HAP-1 (cell line): ENCODE data around the gene CDK2AP2.

ENCODE experiments used
- DNase-seq, 2 experiments: peaks; one replicate each; pipeline ENCODE4 v3.0.0-alpha.2; 2016 to 2020; ENCODE audit warnings: low spot score in 2 of 2
- H3K27me3 ChIP-seq: fragments of 250-450 bp; sonication (Bioruptor Pico); 2 replicates; pipeline ENCODE4 v1.5.1; 2020; ENCODE audit warnings: low read depth, mild to moderate bottlenecking, moderate library complexity
- H3K36me3 ChIP-seq: fragments of 250-450 bp; sonication (Bioruptor Pico); replicated peaks from 2 replicates; pipeline ENCODE4 v1.5.1; 2020; ENCODE audit warnings: mild to moderate bottlenecking
- H3K4me1 ChIP-seq: fragments of 250-450 bp; sonication (Bioruptor Pico); 2 replicates; pipeline ENCODE4 v1.5.1; 2020; ENCODE audit warnings: mild to moderate bottlenecking
- H3K4me3 ChIP-seq: fragments of 250-450 bp; sonication (Bioruptor Pico); 2 replicates; pipeline ENCODE4 v1.5.1; 2020; ENCODE audit warnings: mild to moderate bottlenecking, moderate library complexity
- H3K9me3 ChIP-seq: fragments of 250-450 bp; sonication (Bioruptor Pico); 2 replicates; pipeline ENCODE4 v1.5.1; 2020; ENCODE audit warnings: mild to moderate bottlenecking, moderate library complexity
- in situ Hi-C: fragments of 300-500 bp; cut with MboI; formaldehyde crosslinking; loops from 3 replicates; pipeline ENCODE4 v1.14.3; 2020; ENCODE audit warnings: low sequenced_read_pairs, inconsistent platforms, mixed read lengths

CDK2AP2 gene

DNA sequence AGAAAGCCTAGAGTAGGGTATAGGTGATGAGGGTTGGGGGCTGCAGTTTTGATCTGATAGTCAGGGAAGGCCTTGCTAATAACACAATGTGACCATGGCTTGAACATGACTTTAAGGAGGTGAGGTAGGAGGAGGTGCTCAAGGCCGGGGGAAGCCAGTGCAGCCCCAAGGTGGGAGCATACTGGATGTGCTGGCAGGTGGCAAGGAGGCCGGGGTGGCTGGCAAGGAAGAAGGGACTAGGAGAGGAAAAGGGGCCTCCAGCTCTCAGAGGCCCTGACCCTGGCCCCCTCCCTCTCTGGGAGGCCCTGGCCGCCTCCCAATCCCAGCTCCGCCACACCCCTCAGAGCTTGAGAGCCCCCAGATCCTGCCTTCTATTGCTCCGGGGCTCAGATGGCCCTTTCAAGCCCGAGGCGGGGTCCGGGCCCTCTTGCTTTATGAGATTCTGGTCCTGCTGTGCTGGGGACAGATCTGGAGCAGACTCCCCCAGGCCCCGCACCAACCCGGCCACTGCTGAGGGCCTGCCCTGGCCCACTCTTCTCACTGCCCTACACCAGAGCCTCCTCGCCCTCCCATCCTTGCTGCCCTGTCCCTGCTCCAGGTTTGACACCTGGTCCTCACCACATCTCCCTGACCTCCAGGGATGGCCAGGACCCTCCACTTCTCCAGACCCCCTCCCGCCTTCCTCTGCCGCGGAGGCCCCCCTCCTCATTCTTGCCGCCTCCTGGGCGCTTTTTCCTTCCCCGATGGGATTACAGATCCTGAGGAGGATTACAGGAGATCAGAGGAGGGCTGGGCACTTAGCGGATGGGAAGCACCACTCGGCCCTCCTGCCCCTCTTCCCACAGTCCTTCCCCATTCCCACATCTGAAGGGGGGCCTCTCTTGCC lies 4.6 kb downstream of the CDK2AP2 start:
- no peak for DNase-seq
- no peaks in the 10 kb centered on the region for H3K27me3 ChIP-seq
- H3K9me3 ChIP-seq, result no peaks in the 10 kb centered on the region
- H3K4me3 ChIP-seq, result peak overlapping the region; percentile 17
- in situ Hi-C loops, result no loop called here
- H3K4me1 ChIP-seq, result peaks cover 29% of the 10 kb centered on the region
- H3K36me3 ChIP-seq, result peaks cover 29% of the 10 kb centered on the region

DNA sequence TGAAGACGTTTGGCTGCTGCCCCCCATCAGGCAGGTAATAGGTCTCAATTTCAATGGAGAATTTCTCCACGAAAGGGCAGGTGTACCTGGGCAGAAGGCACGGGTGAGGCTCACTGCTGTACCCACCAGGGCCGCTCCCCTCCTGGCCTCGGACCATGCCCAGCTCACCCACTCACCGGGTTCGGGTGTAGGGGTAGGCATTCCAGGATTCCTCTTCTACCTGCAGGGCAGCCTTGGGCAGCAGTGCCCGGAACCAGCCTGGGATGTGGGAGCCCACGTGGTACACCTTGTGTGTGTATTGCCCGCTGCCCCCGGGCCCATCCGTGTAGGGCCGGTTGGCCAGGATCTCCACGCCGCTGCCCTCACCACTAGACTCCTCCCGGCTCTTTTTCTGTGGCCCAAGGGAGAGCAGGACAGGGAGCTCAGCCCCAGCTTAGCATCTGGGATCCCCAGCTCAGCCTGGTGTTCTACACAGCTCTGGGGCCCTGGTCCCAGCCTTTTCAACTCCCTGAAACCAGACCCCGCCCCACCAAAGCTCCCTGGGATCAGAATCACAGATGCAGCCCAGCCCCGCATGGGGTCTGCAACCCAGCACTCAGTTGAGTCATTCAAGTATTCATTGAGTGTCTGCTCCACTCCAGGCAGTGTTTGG lies 5.5 kb downstream of the CDK2AP2 start:
- DNase-seq, result no peak
- in situ Hi-C loops, result no loop called here
- Histone ChIP-seq H3K36me3 (peaks cover 29% of the 10 kb centered on the region), H3K9me3 (no peaks in the 10 kb centered on the region), H3K4me3 (no peak overlapping the region), H3K27me3 (no peaks in the 10 kb centered on the region), H3K4me1 (peaks cover 27% of the 10 kb centered on the region)

DNA sequence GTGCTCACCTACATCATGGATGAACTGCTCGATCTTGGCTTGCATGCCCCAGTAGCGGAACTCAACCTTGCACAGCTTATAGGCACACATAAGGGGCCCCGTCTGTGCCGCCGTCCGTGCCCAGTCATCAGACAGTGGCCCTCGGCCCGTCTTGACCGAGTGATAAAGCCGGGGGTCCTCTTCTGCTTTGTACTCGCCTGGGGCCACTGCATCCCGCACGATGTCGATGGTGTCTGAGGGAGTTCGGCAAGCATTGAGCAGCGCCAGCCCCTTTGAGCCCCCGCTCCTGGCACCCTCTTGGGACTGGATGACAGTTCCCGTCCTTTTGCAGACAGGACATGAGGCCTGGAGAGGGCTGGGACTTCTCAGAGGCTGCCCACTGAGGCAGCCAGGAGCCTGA lies 6.1 kb downstream of the CDK2AP2 start:
- H3K4me3 ChIP-seq, result no peak overlapping the region
- H3K4me1 ChIP-seq, result peaks cover 21% of the 10 kb centered on the region
- no peaks in the 10 kb centered on the region for H3K27me3 ChIP-seq
- in situ Hi-C loops, result no loop called here
- no peaks in the 10 kb centered on the region for H3K9me3 ChIP-seq
- no peak for DNase-seq
- H3K36me3 ChIP-seq, result peaks cover 25% of the 10 kb centered on the region

DNA sequence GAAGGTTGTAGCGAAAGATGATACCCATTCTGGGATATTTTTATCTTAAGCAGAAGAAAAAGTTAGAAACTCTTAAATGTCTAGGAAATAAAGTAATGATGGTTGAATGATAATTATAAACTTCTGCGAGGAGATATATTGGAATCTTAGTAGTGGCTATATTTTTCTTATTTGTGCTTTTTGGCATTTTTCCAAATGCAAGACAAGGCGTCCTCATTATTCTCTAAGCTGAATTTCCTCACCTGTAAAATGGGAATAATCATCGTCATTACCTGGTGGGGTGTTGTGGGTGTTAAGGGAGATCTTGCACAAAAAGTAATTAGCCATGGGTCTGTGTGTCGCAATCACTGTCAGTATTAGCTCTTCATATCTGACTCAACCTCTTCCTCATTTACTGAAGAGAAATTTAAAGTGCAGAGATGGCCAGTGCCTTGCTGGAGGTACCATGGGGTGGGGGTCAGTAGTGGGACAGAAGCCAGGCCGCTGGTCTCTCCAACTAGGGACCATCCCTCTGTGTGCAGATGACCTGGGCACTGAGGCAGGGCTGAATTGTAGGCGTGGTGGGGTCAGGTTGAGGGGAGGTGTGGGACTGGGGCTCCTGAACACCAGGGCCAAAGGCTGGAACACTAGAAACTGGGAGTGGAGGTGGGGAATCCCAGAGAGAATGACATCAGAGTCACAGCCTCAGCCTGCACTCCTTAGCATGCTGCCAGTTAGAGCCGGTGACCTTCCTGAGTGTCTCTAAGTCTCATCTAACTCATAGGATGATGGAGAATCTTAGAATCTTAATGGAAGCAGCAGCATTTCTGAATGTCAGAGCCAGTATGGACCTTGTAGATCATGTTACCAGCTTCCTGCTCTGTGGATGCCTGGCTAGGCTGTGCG lies 6.9 kb downstream of the CDK2AP2 start:
- H3K4me1 ChIP-seq, result peaks cover 13% of the 10 kb centered on the region
- no peaks in the 10 kb centered on the region for H3K9me3 ChIP-seq
- no peak overlapping the region for H3K4me3 ChIP-seq
- H3K27me3 ChIP-seq, result no peaks in the 10 kb centered on the region
- peaks cover 19% of the 10 kb centered on the region for H3K36me3 ChIP-seq
- in situ Hi-C loops, result no loop called here
- DNase-seq, result no peak

DNA sequence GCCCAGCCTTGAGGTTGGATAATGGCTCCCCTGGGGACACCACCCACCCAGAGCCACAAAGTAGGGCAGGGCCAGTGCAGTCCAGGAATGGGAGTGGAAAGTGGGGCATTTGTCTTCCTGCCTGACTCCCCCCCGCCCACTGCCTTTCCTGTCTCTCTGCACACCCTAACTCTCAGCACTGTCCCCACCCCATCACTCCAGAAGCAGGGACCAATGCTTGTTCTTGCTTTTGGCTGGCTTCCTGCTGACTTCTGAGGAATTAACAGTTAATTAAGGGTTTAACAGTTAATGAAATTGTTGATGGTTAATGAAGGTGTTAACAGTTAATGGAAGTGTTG lies 7.5 kb downstream of the CDK2AP2 start:
- Histone ChIP-seq H3K36me3 (peaks cover 17% of the 10 kb centered on the region), H3K4me1 (peaks cover 7% of the 10 kb centered on the region), H3K4me3 (no peak overlapping the region), H3K27me3 (no peaks in the 10 kb centered on the region), H3K9me3 (no peaks in the 10 kb centered on the region)
- in situ Hi-C loops, result no loop called here
- no peak for DNase-seq

DNA sequence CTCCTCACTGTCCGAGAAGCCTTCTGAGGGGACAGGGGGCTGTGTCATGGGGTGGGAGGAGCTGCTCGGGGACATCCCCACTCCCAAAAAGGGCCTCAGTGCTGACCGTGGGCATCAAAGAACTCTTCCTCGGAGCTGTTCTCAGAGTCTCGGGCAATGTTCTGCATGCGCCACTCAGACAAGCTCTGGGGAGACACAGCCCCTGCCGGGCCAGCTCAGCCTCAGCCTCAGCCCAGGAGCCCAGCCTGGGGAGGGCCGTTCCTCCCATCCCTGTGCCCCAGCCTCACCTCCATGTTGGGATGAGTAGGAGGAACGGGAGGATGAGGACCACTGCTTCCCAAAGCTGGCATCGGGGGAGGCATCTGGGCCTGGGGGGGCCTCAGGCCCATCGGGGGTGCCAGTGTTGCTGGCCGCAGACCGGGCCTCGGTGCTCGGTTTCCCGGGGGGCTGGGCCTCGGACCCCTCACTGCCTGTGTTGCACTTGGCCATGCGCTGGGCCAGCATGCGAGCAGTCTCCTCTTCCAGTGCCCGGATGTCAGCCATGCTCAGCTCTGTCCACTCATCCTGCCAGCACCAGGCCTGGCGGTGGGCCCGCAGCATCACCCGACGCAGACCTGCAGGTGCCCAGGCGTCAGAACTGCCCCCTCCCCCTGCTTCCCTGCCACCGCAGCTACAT lies 8.0 kb downstream of the CDK2AP2 start:
- Histone ChIP-seq H3K4me1 (peaks cover 5% of the 10 kb centered on the region; the same call in 1 of the 2 replicates), H3K27me3 (no peaks in the 10 kb centered on the region), H3K4me3 (no peak overlapping the region), H3K9me3 (no peaks in the 10 kb centered on the region), H3K36me3 (peaks cover 17% of the 10 kb centered on the region)
- in situ Hi-C loops, result no loop called here
- DNase-seq, result no peak

DNA sequence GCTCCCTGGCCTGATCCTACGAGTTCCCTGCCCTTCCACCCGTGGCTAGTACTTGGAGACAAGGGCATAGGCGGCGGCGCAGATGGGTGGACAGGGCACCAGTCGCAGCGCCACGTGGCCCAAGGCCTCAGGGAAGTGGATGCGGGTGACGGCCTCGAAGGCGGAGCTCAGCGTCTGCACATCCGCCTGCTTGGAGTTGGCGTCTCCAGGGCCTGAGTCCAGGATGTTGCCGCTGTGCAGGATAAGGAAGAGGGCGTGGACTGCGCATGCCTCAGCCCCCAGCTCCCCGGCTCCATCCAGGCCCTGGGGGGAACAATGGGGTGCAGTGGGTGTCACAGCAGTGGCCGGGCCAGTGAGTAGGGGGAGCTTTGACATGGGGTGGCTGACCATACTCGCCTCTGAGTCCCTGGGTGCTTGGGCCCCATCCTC lies 9.4 kb downstream of the CDK2AP2 start:
- no peak for DNase-seq
- H3K9me3 ChIP-seq, result no peaks in the 10 kb centered on the region
- H3K4me3 ChIP-seq, result no peak overlapping the region
- peaks cover under 1% of the 10 kb centered on the region; the same call in 1 of the 2 replicates for H3K4me1 ChIP-seq
- in situ Hi-C loops, result no loop called here
- H3K27me3 ChIP-seq, result no peaks in the 10 kb centered on the region
- peaks cover 17% of the 10 kb centered on the region for H3K36me3 ChIP-seq

DNA sequence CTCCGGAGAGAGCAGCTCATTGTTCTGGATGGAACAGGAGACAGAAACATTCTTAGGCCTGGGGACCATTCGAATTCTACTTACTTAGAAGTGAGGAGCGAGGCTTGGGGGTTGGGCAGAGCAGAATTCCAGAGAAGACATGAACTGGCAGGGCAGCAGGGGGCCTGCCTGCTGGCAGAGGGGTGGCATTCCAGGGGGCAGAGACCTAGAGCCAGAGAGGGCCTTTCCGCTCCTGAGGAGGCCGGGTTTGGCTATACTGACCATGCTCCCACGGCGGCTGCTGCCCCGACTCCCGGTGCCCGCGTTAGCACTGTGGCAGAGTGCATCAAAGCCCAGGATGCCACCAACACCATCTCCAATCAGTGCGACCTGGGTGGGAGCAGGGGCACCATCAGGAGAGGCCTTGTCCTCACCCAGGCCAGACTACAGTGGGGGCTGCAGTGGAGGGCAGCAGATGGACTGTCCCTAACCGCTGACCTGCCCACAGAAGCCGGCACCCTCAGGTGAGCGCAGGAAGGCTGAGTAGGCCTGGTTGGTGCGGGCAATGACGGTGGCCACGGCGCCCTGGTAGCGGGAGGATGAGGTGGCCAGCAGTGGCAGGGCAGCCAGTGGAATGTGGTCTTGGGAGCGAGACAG lies 10.2 kb downstream of the CDK2AP2 start:
- no peak overlapping the region for H3K4me3 ChIP-seq
- no peaks in the 10 kb centered on the region for H3K9me3 ChIP-seq
- no peaks in the 10 kb centered on the region for H3K4me1 ChIP-seq
- in situ Hi-C loops, result no loop called here
- peaks cover 18% of the 10 kb centered on the region for H3K36me3 ChIP-seq
- DNase-seq, result no peak
- H3K27me3 ChIP-seq, result no peaks in the 10 kb centered on the region

DNA sequence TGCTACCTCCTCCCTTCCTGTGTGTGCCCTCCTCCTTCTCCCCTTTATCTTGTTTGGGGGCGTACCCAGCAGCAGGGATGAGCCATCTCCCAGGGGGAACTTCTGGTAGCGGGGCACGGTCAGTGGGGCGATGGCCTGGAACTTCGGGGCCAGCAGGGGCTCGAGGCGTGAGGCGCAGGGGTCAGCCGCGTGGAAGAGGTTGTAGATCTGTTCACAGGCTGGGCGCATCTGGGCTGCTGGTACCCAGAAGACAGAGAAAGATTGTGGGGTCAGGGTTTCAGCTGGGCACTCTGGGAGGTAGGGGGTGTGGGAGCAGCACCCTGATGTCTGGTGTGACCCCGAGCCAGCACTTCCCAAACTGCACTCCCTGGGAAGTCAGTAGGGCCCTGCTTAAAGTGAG lies 11.8 kb downstream of the CDK2AP2 start:
- no peak overlapping the region for H3K4me3 ChIP-seq
- no peaks in the 10 kb centered on the region for H3K27me3 ChIP-seq
- H3K4me1 ChIP-seq, result no peaks in the 10 kb centered on the region
- in situ Hi-C loops, result no loop called here
- H3K9me3 ChIP-seq, result no peaks in the 10 kb centered on the region
- H3K36me3 ChIP-seq, result peaks cover 23% of the 10 kb centered on the region
- no peak for DNase-seq

DNA sequence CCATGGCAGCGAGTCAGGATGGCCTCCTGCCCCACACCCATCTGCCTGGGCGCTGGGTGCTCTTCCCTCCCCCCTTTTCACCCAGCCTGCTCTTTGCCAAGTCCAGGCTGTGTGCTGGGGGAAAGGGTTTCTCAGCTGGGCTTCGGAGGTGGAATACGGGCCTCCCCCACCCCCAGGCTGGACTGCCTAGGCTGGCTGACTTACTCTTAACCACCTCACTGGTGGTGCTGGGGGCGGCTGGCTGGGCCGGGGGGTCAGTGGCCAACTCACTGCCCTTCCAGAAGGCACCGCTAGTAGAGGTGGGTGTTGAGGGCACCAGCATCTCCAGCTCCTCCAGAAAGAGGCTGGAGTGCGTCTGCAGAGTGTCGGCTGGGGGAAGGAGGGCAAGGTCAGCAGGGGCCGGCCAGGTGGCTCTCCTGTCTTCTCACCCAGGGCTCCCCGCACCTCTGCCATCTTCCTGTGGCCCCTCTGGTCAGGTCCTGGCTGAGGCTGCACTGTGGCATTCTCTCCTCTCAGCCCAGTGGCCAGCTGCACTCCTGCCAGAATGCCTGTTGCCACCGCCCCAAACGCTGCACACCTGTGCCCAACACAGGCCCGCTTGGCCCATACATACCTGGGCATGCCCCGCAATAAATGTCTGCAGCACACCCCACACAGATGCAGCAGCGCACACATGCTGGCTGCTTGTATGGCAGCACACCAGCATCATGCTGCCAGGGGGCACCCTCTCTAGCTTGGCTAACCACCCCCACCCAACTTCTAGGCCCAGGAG lies 12.5 kb downstream of the CDK2AP2 start:
- peaks cover 22% of the 10 kb centered on the region for H3K36me3 ChIP-seq
- DNase-seq, result no peak
- H3K9me3 ChIP-seq, result no peaks in the 10 kb centered on the region
- H3K4me1 ChIP-seq, result no peaks in the 10 kb centered on the region
- H3K4me3 ChIP-seq, result no peak overlapping the region
- H3K27me3 ChIP-seq, result no peaks in the 10 kb centered on the region
- in situ Hi-C loops, result no loop called here

DNA sequence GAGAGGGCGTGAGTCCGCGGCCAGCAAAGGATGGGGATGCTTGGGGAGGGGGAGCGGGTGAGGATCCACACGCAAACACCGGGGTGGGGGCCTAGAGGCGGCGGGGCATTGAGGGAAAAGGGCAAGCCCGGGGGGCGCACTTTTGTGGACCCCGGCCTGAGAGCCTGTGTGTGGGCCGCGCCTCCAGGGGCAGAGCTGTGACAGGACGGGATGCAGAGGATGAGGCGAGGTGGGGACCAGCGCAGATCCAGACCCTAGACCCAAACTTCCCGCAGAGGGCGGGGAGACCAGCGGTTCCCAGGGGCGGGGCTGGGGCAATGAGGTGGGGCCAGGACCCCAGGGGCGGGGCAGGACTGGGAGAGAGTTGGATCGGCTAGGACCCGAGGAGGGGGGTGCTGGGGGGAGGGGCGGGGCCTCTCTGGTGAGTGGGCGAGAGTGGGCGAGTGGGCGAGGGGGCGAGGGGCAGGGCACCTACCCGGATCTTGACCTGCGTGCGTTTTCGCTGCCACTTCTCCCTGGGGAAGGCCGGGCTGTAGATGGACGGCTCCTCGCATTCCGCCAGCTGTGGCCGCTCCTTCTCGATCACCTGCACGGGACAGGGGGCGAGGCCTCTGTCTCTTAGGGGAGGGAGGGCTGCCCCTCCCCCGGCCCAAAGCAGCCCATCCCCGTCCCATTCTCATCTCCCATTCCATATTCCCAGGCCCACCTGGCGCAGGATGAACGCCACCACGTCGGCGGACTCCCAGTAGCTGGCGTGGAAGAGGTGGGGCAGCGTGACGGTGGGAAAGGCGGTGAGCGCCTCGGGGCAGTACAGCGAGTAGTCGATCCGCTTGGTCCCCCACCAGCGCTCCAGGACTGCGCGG lies 13.4 kb downstream of the CDK2AP2 start:
- DNase-seq, result no peak
- no peaks in the 10 kb centered on the region for H3K9me3 ChIP-seq
- no peak overlapping the region for H3K4me3 ChIP-seq
- peaks cover 30% of the 10 kb centered on the region for H3K36me3 ChIP-seq
- in situ Hi-C loops, result no loop called here
- H3K4me1 ChIP-seq, result no peaks in the 10 kb centered on the region
- H3K27me3 ChIP-seq, result no peaks in the 10 kb centered on the region
